HCT116 (cell line): ENCODE measurements around the gene ALK. TPM values are rescaled to one million over a fixed set of nuclear protein-coding genes. Genes with fewer than 3 reads are reported as not detected.

ENCODE experiments used
- ATAC-seq: fragments of 200-7000 bp; cut with Tn5 transposase; 2 replicates; pipeline ENCODE4 v1.9.1; 2020; ENCODE audit warnings: mild to moderate bottlenecking, moderate library complexity
- BruUV-seq: library from RNA; stranded (reverse); fragments of 400-500 nt; replicated peaks from 2 replicates; lab custom pipeline; 2021; lab: Mats Ljungman, UMichigan
- CTCF ChIA-PET: fragments of 300-600 bp; sonication (Branson Sonifier 250); formaldehyde crosslinking; loops from one replicate; lab custom pipeline; 2021; ENCODE audit warnings: antibody characterized with exemption; lab: Charles Lee
- POLR2A ChIA-PET: fragments of 300-600, 350-600 bp; sonication (Branson Sonifier 250); formaldehyde crosslinking; loops from one replicate; lab custom pipeline; 2021; ENCODE audit warnings: antibody characterized with exemption; lab: Charles Lee
- RAD21 ChIA-PET, 2 experiments: fragments of 300-600 bp; sonication (Branson Sonifier 250); formaldehyde crosslinking; loops; one replicate each; lab custom pipeline; 2023; ENCODE audit warnings: low total read pairs in 2 of 2; ENCODE audit not compliant: uncharacterized antibody in 2 of 2, unreplicated experiment in 2 of 2, low non-redundant PET in 1 of 2; lab: Charles Lee
- DNase-seq: peaks from one replicate; pipeline ENCODE4 v3.0.0-alpha.2; 2010; ENCODE audit warnings: low read depth, low spot score
- H2AFZ ChIP-seq: fragments of 200-600 bp; shearing (Covaris generic), sonication (generic); 2 replicates; pipeline ENCODE4 v1.6.1; 2017; ENCODE audit warnings: low read depth, mixed run types, mixed read lengths, antibody characterized with exemption, low read length; ENCODE audit not compliant: poor library complexity, severe bottlenecking
- H3K27ac ChIP-seq: 2 replicates; pipeline ENCODE4 v1.5.1; 2012; ENCODE audit warnings: low read depth, low read length
- H3K27me3 ChIP-seq: fragments of 200-600 bp; sonication (generic); 2 replicates; pipeline ENCODE4 v1.6.1; 2016; ENCODE audit warnings: mixed run types, low read length, mixed read lengths; ENCODE audit not compliant: insufficient read depth
- H3K36me3 ChIP-seq, 2 experiments: fragments of 200-500 bp in 1 of 2; fragments of 200-600 bp in 1 of 2; sonication (Bioruptor generic) in 1 of 2; sonication (generic) in 1 of 2; 2 replicates each; pipeline versions ENCODE4 v1.5.1 to v1.6.1; 2014 to 2016; ENCODE audit warnings: low read length in 2 of 2, inconsistent platforms in 1 of 2, mixed read lengths in 1 of 2, mixed run types in 1 of 2; ENCODE audit not compliant: insufficient read depth in 2 of 2, control insufficient read depth in 1 of 2
- H3K4me1 ChIP-seq, 2 experiments: fragments of 200-600 bp in 1 of 2; sonication (generic) in 1 of 2; 2 replicates each; pipeline versions ENCODE4 v1.5.1 to v1.6.1; 2012 to 2017; ENCODE audit warnings: low read length in 2 of 2, inconsistent platforms in 1 of 2, mild to moderate bottlenecking in 1 of 2, mixed read lengths in 1 of 2, mixed run types in 1 of 2, moderate library complexity in 1 of 2; ENCODE audit not compliant: insufficient read depth in 2 of 2, control insufficient read depth in 1 of 2
- H3K4me2 ChIP-seq: fragments of 200-600 bp; sonication (generic); 2 replicates; pipeline ENCODE4 v1.6.1; 2017; ENCODE audit warnings: mixed run types, low read length, mixed read lengths
- H3K4me3 ChIP-seq, 2 experiments: fragments of 200-600 bp in 1 of 2; sonication (generic) in 1 of 2; replicated peaks in 1 of 2; 2 replicates each; pipeline ENCODE4 v1.5.1; 2011 to 2016; ENCODE audit warnings: low read length in 2 of 2, control low read depth in 1 of 2, low read depth in 1 of 2, mild to moderate bottlenecking in 1 of 2, mixed read lengths in 1 of 2, mixed run types in 1 of 2
- H3K79me2 ChIP-seq: fragments of 200-600 bp; sonication (generic); 2 replicates; pipeline ENCODE4 v1.6.1; 2017; ENCODE audit warnings: mild to moderate bottlenecking, mixed run types, low read length, moderate library complexity, mixed read lengths; ENCODE audit not compliant: insufficient read depth
- H3K9ac ChIP-seq: fragments of 200-600 bp; sonication (generic); 2 replicates; pipeline ENCODE4 v1.6.1; 2016; ENCODE audit warnings: low read length, mixed read lengths
- H3K9me2 ChIP-seq: fragments of 200-600 bp; sonication (generic), shearing (Covaris generic); 2 replicates; pipeline ENCODE4 v1.6.1; 2017; ENCODE audit warnings: mixed run types, mild to moderate bottlenecking, moderate library complexity; ENCODE audit not compliant: insufficient read depth
- H3K9me3 ChIP-seq, 2 experiments: fragments of 200-500 bp in 1 of 2; fragments of 200-600 bp in 1 of 2; sonication (Bioruptor generic) in 1 of 2; sonication (generic) in 1 of 2; 2 replicates each; pipeline ENCODE4 v1.6.1; 2014 to 2017; ENCODE audit warnings: low read length in 2 of 2, mixed read lengths in 2 of 2, inconsistent platforms in 1 of 2, low read depth in 1 of 2, mild to moderate bottlenecking in 1 of 2, mixed run types in 1 of 2, moderate library complexity in 1 of 2; ENCODE audit not compliant: control insufficient read depth in 1 of 2, insufficient read depth in 1 of 2
- H4K20me1 ChIP-seq: fragments of 200-600 bp; sonication (generic), shearing (Covaris generic); 2 replicates; pipeline ENCODE4 v1.6.1; 2017; ENCODE audit warnings: mixed run types, mild to moderate bottlenecking, moderate library complexity; ENCODE audit not compliant: insufficient read depth
- FOSL1 ChIP-seq: IDR thresholded peaks from 2 replicates; pipeline ENCODE4 v1.6.1; 2012; ENCODE audit warnings: low read depth
- SIN3A ChIP-seq: IDR thresholded peaks from 2 replicates; pipeline ENCODE4 v1.6.1; 2012; ENCODE audit warnings: low read depth
- TCF7L2 ChIP-seq: IDR thresholded peaks from 2 replicates; pipeline ENCODE4 v1.7.0; 2011; ENCODE audit warnings: borderline replicate concordance, inconsistent platforms; ENCODE audit not compliant: insufficient read depth, insufficient read length; ENCODE audit errors: extremely low read depth
- YY1 ChIP-seq: IDR thresholded peaks from 2 replicates; pipeline ENCODE4 v1.6.1; 2011; ENCODE audit warnings: low read length, low read depth, moderate library complexity, mild to moderate bottlenecking; ENCODE audit not compliant: insufficient replicate concordance; ENCODE audit errors: extremely low read depth
- intact Hi-C: fragments of 100-400 bp; cut with micrococcal nuclease; formaldehyde crosslinking; loops from 2 replicates; pipeline ENCODE4 v1.10.0; 2022
- total RNA-seq: library from RNA; stranded (reverse); gene quantifications from one replicate; pipeline ENCODE4 v1.2.1, GENCODE V29; 2021; ENCODE audit not compliant: unreplicated experiment

Gene ALK
- total RNA-seq, 1 experiment from 2014 or later: not detected

DNA sequence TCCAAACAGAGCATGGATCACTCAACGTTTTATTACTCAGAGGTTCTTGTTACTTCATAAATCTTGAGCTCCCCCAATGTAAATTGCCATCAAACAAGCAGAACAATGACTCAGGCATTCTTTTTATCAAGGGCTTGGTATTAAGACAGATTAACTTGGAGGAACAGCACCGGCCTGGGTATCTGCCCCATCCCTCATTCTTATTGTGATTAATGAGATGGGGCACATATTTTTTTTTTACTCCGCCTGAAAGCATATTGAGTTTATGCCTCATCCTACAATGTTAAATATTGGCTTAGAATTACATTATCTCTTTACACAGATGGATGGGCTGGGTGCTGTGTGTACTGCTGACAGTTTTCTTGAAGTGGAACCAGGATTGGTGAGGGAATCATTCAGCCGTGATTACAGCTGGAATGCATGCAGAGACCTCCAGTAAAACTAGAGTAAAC is 418.9 kb downstream of the ALK start:
- Histone ChIP-seq H3K79me2 (no peaks in the 10 kb centered on the region), H3K4me3 (no peak overlapping the region), H3K36me3 (no peaks in the 10 kb centered on the region), H3K27ac (no peak overlapping the region), H2AFZ (no peak overlapping the region), H3K27me3 (peaks cover 73% of the 10 kb centered on the region)
- no TSS peak for BruUV-seq
- intact Hi-C loops: no loop called here
- no peak for ATAC-seq
- RAD21 ChIA-PET: no interaction called here
- TF ChIP-seq FOSL1 (no peak), TCF7L2 (no peak)
- TF ChIP-seq, all 23 proteins: peak for 0
- H3K9me3 ChIP-seq: no peaks in the 10 kb centered on the region
- no peaks in the 10 kb centered on the region for H4K20me1 ChIP-seq
- H3K9me2 ChIP-seq: no peaks in the 10 kb centered on the region
- DNase-seq: no peak
- H3K9ac ChIP-seq: no peak overlapping the region
- no peak overlapping the region for H3K4me2 ChIP-seq
- H3K4me1 ChIP-seq: no peaks in the 10 kb centered on the region
- CTCF ChIA-PET: no interaction called here
- POLR2A ChIA-PET: no interaction called here

DNA sequence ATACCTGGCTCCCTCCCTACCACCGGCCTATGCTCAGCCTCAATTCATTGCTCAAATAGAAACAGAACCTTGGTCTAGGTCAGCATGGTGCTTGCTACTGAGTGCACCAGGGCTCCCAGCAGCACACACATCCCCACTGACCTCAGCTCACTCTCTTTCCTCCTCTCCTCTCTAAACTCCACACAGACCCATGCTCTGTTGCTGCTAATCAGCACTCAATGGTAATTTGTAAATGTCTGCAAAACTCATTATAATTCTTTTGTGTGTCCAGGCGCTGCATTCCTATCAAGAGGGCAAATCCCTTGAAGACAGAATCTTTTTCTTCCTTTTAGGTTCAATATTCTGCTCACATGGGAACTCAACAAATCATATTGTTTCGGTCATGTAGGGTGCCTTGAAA is 424.0 kb downstream of the ALK start:
- H3K4me1 ChIP-seq: no peaks in the 10 kb centered on the region
- RAD21 ChIA-PET: no interaction called here
- H3K27ac ChIP-seq: no peak overlapping the region
- no peaks in the 10 kb centered on the region for H3K9me2 ChIP-seq
- H3K4me3 ChIP-seq: no peak overlapping the region
- H3K9ac ChIP-seq: no peak overlapping the region
- H3K9me3 ChIP-seq: no peaks in the 10 kb centered on the region
- peaks cover 58% of the 10 kb centered on the region for H3K27me3 ChIP-seq
- intact Hi-C loops: no loop called here
- no peak overlapping the region for H2AFZ ChIP-seq
- H3K4me2 ChIP-seq: no peak overlapping the region
- H3K79me2 ChIP-seq: no peaks in the 10 kb centered on the region
- POLR2A ChIA-PET: no interaction called here
- H3K36me3 ChIP-seq: no peaks in the 10 kb centered on the region
- H4K20me1 ChIP-seq: no peaks in the 10 kb centered on the region
- ATAC-seq (no peak), DNase-seq (no peak)
- CTCF ChIA-PET: no interaction called here
- TF ChIP-seq YY1 (no peak), SIN3A (no peak)
- BruUV-seq: no TSS peak
